DMS79 (cell line): ENCODE data around the gene CCDC106.

Experiments used
- DNase-seq: peaks from one replicate; lab custom pipeline; 2025; lab: John Stamatoyannopoulos, UW

CCDC106 gene

GRCh38 chr19:55683449-55684261 lies 35.6 kb downstream of the CCDC106 start:
- no peak for DNase-seq

GRCh38 chr19:55684946-55685681 lies 37.1 kb downstream of the CCDC106 start:
- DNase-seq, result no peak

GRCh38 chr19:55685776-55686175 lies 37.8 kb downstream of the CCDC106 start:
- no peak for DNase-seq

GRCh38 chr19:55686311-55687050 lies 38.5 kb downstream of the CCDC106 start:
- DNase-seq, result no peak

GRCh38 chr19:55687281-55688201 lies 39.5 kb downstream of the CCDC106 start:
- no peak for DNase-seq

- DNase-seq, result no peak
Observed at GRCh38 chr19:55688422-55689218, 40.6 kb downstream of the CCDC106 start.

- no peak for DNase-seq
Observed at GRCh38 chr19:55689411-55690108, 41.5 kb downstream of the CCDC106 start.

GRCh38 chr19:55690109-55690768 lies 42.2 kb downstream of the CCDC106 start:
- DNase-seq, result no peak

GRCh38 chr19:55690769-55691545 lies 42.9 kb downstream of the CCDC106 start:
- DNase-seq, result no peak

- DNase-seq, result no peak
Observed at GRCh38 chr19:55691561-55692481, 43.8 kb downstream of the CCDC106 start.

- no peak for DNase-seq
Observed at GRCh38 chr19:55692681-55693081, 44.7 kb downstream of the CCDC106 start.

GRCh38 chr19:55693336-55693974 lies 45.4 kb downstream of the CCDC106 start:
- no peak for DNase-seq

GRCh38 chr19:55694241-55694655 lies 46.2 kb downstream of the CCDC106 start:
- DNase-seq, result no peak

GRCh38 chr19:55694656-55695491 lies 46.9 kb downstream of the CCDC106 start:
- no peak for DNase-seq

- DNase-seq, result no peak
Observed at GRCh38 chr19:55695511-55696290, 47.7 kb downstream of the CCDC106 start.
